LNCaP clone FGC (cell line): ENCODE measurements around the gene ABCA3.

Experiments
- DNase-seq: peaks from one replicate; pipeline ENCODE4 v3.0.0-alpha.2; 2011; ENCODE audit warnings: low read depth
- H3K4me3 ChIP-seq: 2 replicates; pipeline ENCODE4 v1.5.1; 2011; ENCODE audit warnings: mild to moderate bottlenecking, low read depth, low read length, control low read depth
- CTCF ChIP-seq: IDR thresholded peaks from 2 replicates; pipeline ENCODE4 v1.5.1; 2012; ENCODE audit warnings: mild to moderate bottlenecking; ENCODE audit not compliant: control insufficient read depth, insufficient read depth; ENCODE audit errors: extremely low read depth

The ABCA3 gene

GRCh38 chr16:2287916-2288547, 52.5 kb downstream of the ABCA3 start:
- no peak for DNase-seq
- H3K4me3 ChIP-seq, result no peak overlapping the region
- no peak for TF ChIP-seq CTCF

GRCh38 chr16:2286550-2286949, 54.0 kb downstream of the ABCA3 start:
- no peak overlapping the region for H3K4me3 ChIP-seq
- no peak for DNase-seq
- no peak for TF ChIP-seq CTCF

GRCh38 chr16:2285731-2286191, 54.8 kb downstream of the ABCA3 start:
- no peak for DNase-seq
- H3K4me3 ChIP-seq, result no peak overlapping the region
- TF ChIP-seq CTCF, result no peak

- no peak for DNase-seq
Measured at GRCh38 chr16:2284797-2285576, 55.5 kb downstream of the ABCA3 start.

GRCh38 chr16:2284001-2284770, 56.3 kb downstream of the ABCA3 start:
- no peak for TF ChIP-seq CTCF
- no peak overlapping the region for H3K4me3 ChIP-seq
- no peak for DNase-seq

More at GRCh38 chr16:2284797-2285576, 55.5 kb downstream of the ABCA3 start:
- no peak overlapping the region for H3K4me3 ChIP-seq
- TF ChIP-seq CTCF, result no peak

- no peak for DNase-seq
- H3K4me3 ChIP-seq, result no peak overlapping the region
- no peak for TF ChIP-seq CTCF
Measured at GRCh38 chr16:2282866-2283555, 57.5 kb downstream of the ABCA3 start.
